ACC112 (cell line): ENCODE measurements around the gene CD302.
"Not testable (repeated sequence)": the region's sequence is repeated elsewhere in the genome, so short reads cannot be mapped to it uniquely, and the experiment has no call there.

Experiments used
- H2AFZ ChIP-seq: fragments of 200-600 bp; sonication (generic); one replicate; pipeline ENCODE4 v1.6.0; 2017; ENCODE audit warnings: antibody characterized with exemption, low read length; ENCODE audit not compliant: unreplicated experiment
- H3K27ac ChIP-seq: fragments of 200-600 bp; sonication (generic); 2 replicates; pipeline ENCODE4 v1.5.1; 2014; ENCODE audit warnings: low read depth, mild to moderate bottlenecking, antibody characterized with exemption, low read length, moderate library complexity
- H3K27me3 ChIP-seq: fragments of 200-600 bp; sonication (generic); 2 replicates; pipeline ENCODE4 v1.6.1; 2014; ENCODE audit warnings: mild to moderate bottlenecking, antibody characterized with exemption, low read length, moderate library complexity, mixed read lengths; ENCODE audit not compliant: insufficient read depth
- H3K36me3 ChIP-seq: fragments of 200-600 bp; sonication (generic); 2 replicates; pipeline ENCODE4 v1.6.1; 2016; ENCODE audit warnings: mild to moderate bottlenecking, antibody characterized with exemption, low read length, moderate library complexity, mixed read lengths; ENCODE audit not compliant: insufficient read depth
- H3K4me1 ChIP-seq: fragments of 200-600 bp; sonication (generic); one replicate; pipeline ENCODE4 v1.6.1; 2016; ENCODE audit warnings: low read length, mixed read lengths; ENCODE audit not compliant: insufficient read depth, unreplicated experiment, control insufficient read depth
- H3K4me3 ChIP-seq: fragments of 200-600 bp; sonication (generic); 2 replicates; pipeline ENCODE4 v1.5.1; 2014; ENCODE audit warnings: mild to moderate bottlenecking, low read depth, low read length
- H3K79me2 ChIP-seq: fragments of 200-600 bp; sonication (generic); one replicate; pipeline ENCODE4 v1.6.0; 2016; ENCODE audit warnings: low read length; ENCODE audit not compliant: control insufficient read depth, unreplicated experiment, insufficient read depth

CD302 gene

GRCh38 chr2:159753797-159754196, 44.2 kb downstream of the CD302 start:
- peaks cover 10% of the 10 kb centered on the region for H3K4me1 ChIP-seq
- H3K27me3 ChIP-seq = no peaks in the 10 kb centered on the region
- peaks cover 40% of the 10 kb centered on the region for H3K36me3 ChIP-seq
- no peak overlapping the region for H3K4me3 ChIP-seq
- H2AFZ ChIP-seq = no peak overlapping the region
- H3K27ac ChIP-seq = no peak overlapping the region
- H3K79me2 ChIP-seq = peaks cover 77% of the 10 kb centered on the region

DNA sequence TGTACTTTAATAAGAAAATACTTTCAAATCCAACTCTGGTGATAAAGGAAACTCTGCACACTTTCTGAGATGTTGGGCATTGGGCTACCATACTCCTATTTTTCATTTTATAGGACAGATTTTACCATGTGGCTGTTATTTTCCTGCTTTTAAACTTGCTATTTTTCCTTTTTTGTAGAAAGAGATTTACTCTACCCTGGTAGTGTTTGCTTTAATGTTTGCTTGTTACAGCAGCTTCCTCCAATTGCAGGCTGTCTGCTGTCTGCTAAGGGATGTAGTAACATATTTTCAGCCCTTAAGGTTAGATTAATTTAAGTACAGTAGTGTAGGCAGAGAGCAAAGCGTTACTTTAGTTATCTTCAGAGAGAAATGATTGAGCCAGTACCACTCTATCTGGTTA, 47.1 kb downstream of the CD302 start:
- Histone ChIP-seq H3K27ac (no peak overlapping the region), H3K4me3 (no peak overlapping the region), H3K36me3 (peaks cover 59% of the 10 kb centered on the region), H2AFZ (no peak overlapping the region), H3K79me2 (peaks cover 78% of the 10 kb centered on the region), H3K27me3 (no peaks in the 10 kb centered on the region), H3K4me1 (no peaks in the 10 kb centered on the region)

DNA sequence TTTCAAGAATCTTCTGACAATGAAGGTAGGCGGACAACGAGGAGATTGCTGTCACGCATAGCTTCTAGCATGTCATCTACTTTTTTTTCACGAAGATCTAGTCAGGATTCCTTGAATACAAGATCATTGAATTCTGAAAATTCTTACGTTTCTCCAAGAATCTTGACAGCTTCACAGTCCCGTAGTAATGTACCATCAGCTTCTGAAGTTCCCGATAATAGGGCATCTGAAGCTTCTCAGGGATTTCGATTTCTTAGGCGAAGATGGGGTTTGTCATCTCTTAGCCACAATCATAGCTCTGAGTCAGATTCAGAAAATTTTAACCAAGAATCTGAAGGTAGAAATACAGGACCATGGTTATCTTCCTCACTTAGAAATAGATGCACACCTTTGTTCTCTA, 49.9 kb downstream of the CD302 start:
- Histone ChIP-seq H3K4me3 (no peak overlapping the region), H3K36me3 (peaks cover 59% of the 10 kb centered on the region), H3K27me3 (no peaks in the 10 kb centered on the region), H3K79me2 (peaks cover 71% of the 10 kb centered on the region), H3K27ac (no peak overlapping the region), H2AFZ (no peak overlapping the region), H3K4me1 (peaks cover 5% of the 10 kb centered on the region)

GRCh38 chr2:159745237-159745636, 52.8 kb downstream of the CD302 start:
- not testable (repeated sequence) for H2AFZ ChIP-seq, H3K4me3 ChIP-seq, H3K4me1 ChIP-seq, H3K27me3 ChIP-seq
- H3K79me2 ChIP-seq = peaks cover 72% of the 10 kb centered on the region
- H3K36me3 ChIP-seq = peaks cover 52% of the 10 kb centered on the region
- H3K27ac ChIP-seq = peak overlapping the region; percentile 25; the same call in 1 of the 2 replicates

GRCh38 chr2:159744363-159744762, 53.6 kb downstream of the CD302 start:
- Histone ChIP-seq H3K4me1 (peaks cover 5% of the 10 kb centered on the region), H3K27ac (peak overlapping the region; percentile 25), H3K4me3 (no peak overlapping the region), H3K36me3 (peaks cover 60% of the 10 kb centered on the region), H3K79me2 (peaks cover 74% of the 10 kb centered on the region), H3K27me3 (no peaks in the 10 kb centered on the region), H2AFZ (no peak overlapping the region)

GRCh38 chr2:159742846-159743245, 55.2 kb downstream of the CD302 start:
- H3K27ac ChIP-seq = no peak overlapping the region
- H3K4me1 ChIP-seq = peaks cover 5% of the 10 kb centered on the region
- no peak overlapping the region for H2AFZ ChIP-seq
- H3K4me3 ChIP-seq = no peak overlapping the region
- peaks cover 55% of the 10 kb centered on the region for H3K36me3 ChIP-seq
- peaks cover 81% of the 10 kb centered on the region for H3K79me2 ChIP-seq
- H3K27me3 ChIP-seq = no peaks in the 10 kb centered on the region

DNA sequence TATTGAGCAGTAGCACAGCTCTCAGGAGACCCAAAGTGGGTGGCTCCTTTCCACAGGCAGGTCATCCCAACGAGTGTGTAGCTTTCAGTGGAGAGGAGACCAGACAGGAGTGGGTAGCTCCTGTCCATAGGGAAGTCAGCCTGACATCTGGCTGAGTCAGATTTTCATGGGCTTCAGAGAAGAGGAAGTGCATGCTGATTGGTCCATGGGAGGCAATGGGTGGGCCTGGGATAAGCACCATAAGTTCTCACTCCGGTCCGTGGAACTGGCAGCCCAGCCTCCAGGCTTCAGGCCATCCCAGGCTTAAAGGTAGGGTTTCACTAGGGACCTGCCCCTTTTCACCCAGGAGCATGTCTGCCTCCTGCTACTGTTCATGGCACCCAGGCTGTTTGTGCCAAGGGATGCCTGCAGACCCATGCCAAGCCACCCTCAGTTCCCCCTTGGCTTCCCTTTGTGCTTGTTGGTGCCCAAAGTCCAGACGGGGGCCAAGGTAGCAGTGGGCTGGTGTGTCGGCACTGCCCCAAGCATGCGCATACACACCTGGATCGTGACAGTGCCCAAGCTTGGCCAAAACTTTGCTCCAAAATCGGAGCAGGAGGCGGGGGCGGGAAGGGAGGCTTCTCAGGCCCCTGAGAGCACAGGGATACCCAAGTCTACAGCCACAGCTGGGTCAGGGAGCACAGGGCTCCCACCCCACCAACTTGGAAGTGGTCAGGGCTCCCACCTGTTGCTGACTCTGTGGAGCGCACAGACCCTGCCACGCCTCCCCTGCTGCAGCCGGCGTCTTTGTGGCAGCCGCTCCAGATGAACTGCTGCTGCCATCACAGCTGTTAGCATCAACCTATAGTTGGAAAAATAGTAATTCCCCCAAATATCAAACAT, 59.3 kb downstream of the CD302 start:
- Histone ChIP-seq H3K27me3 (no peaks in the 10 kb centered on the region), H3K36me3 (peaks cover 49% of the 10 kb centered on the region), H3K79me2 (peaks cover 89% of the 10 kb centered on the region), H2AFZ (no peak overlapping the region), H3K4me3 (no peak overlapping the region), H3K27ac (no peak overlapping the region), H3K4me1 (peaks cover 28% of the 10 kb centered on the region)

DNA sequence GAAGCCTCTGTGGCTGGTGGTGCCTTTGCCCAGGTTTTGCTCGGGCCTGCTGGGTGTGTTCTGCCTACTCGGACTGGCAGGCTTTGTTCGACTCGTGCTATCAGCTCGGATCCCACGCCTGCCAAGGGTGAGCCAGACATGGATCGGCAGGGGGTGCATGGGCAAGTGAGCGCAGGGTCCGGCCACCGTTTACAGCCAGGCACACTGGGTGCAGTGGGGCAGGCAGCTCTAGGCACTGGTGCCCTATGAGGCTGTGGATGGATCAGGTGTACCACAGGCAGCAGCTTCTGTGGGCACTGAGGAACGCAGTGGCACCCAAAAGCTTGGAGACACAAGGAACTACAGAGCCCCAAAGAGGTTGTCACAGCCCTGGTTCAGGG, 60.1 kb downstream of the CD302 start:
- Histone ChIP-seq H3K4me1 (peaks cover 28% of the 10 kb centered on the region), H3K27ac (no peak overlapping the region), H3K27me3 (no peaks in the 10 kb centered on the region), H3K79me2 (peaks cover 93% of the 10 kb centered on the region), H2AFZ (no peak overlapping the region), H3K36me3 (peaks cover 48% of the 10 kb centered on the region), H3K4me3 (no peak overlapping the region)

DNA sequence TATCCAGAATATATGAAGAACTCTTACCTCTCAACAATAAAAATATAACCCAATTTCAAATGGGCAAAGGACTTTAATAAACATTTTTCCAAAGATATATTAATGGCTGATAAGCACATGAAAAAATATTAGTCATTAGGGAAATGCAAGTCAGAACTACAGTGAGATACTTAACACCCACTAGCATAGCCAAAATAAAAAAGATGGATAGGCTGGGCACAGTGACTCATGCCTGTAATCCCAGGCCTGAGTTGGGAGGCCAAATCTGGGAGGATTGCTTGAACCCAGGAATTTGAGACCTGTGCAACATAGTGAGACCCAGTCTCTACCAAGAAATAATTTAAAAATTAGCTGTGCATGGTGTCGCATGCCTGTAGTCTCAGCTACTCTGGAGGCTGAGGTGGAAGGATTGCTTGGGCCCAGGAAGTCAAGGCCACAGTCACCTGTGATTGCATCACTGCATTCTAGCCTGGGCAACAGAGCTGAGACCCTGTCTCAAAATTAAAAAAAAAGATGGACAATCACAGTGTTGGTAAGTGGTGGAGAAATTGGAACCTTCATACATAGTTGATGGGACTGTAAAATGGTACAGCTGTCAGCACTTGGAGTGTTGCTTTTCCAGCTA, 60.6 kb downstream of the CD302 start:
- Histone ChIP-seq H3K27me3 (no peaks in the 10 kb centered on the region), H2AFZ (no peak overlapping the region), H3K4me1 (peaks cover 28% of the 10 kb centered on the region), H3K27ac (peak overlapping the region; percentile 55), H3K79me2 (peaks cover 92% of the 10 kb centered on the region), H3K4me3 (no peak overlapping the region), H3K36me3 (peaks cover 47% of the 10 kb centered on the region)

DNA sequence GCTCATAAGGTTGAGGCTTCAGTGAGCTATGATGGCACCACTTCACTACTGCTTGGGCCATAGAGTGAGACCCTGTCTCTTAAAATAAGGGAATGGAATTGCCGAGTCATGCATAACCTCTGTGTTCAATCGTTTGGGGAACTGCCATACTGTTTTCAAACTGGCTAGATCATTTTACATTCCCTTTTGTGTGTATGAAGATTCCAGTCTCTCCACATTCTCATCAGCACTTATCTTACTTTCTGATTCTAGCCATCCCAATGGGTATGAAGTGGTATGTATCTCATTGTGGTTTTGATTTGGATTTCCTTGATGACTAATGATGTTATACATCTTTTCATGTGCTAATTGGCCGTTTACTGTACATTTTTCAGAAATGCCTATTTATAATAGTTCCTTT, 62.0 kb downstream of the CD302 start:
- H3K27ac ChIP-seq = peak overlapping the region; percentile 55
- H3K4me1 ChIP-seq = peaks cover 28% of the 10 kb centered on the region
- H3K36me3 ChIP-seq = peaks cover 42% of the 10 kb centered on the region
- no peak overlapping the region for H2AFZ ChIP-seq
- no peak overlapping the region for H3K4me3 ChIP-seq
- H3K27me3 ChIP-seq = no peaks in the 10 kb centered on the region
- peaks cover 88% of the 10 kb centered on the region for H3K79me2 ChIP-seq

DNA sequence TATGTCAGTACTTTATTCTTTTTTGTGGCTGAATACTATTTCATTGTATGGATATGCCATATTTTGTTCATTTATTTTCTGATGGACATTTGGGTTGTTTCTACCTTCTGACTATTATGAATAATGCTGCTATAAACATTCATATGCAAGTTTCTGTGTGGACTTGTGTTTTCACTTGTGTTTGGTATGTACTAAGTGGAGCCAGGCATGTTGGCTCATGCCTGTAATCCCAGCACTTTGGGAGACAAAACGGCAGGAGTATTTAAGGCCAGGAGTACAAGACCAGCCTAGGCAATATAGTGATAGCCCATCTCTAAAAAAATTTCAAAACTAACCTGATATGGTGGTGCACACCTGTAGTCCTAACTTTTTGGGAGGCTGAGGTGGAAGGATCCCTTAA, 62.4 kb downstream of the CD302 start:
- Histone ChIP-seq H2AFZ (no peak overlapping the region), H3K27me3 (no peaks in the 10 kb centered on the region), H3K36me3 (peaks cover 44% of the 10 kb centered on the region), H3K27ac (peak overlapping the region; percentile 55), H3K4me3 (no peak overlapping the region), H3K4me1 (peaks cover 28% of the 10 kb centered on the region), H3K79me2 (peaks cover 89% of the 10 kb centered on the region)
